Common myeloid progenitor, CD34-positive (primary cell): ENCODE results near the gene ARHGAP26.
"Not testable (repeated sequence)": the region's sequence is repeated elsewhere in the genome, so short reads cannot be mapped to it uniquely, and the experiment has no call there.

Source experiments
- CTCF ChIA-PET: fragments of 350-600 bp; sonication (Branson Sonifier 250); formaldehyde crosslinking; loops from one replicate; lab custom pipeline; 2021; ENCODE audit warnings: antibody characterized with exemption; lab: Charles Lee
- POLR2A ChIA-PET: fragments of 350-600 bp; sonication (Branson Sonifier 250); formaldehyde crosslinking; loops from one replicate; lab custom pipeline; 2021; ENCODE audit warnings: antibody characterized with exemption; lab: Charles Lee
- DNase-seq, 3 donors: peaks; one replicate each; pipeline versions ENCODE4 v3.0.0 to v3.0.0-alpha.2; 2013
- H3K27ac ChIP-seq, 2 experiments: 1 replicate in 1 of 2; 2 replicates in 1 of 2; pipeline ENCODE4 v1.7.0; 2013; ENCODE audit warnings: inconsistent platforms in 2 of 2, low read length in 2 of 2, mild to moderate bottlenecking in 2 of 2, low read depth in 1 of 2, moderate library complexity in 1 of 2; ENCODE audit not compliant: severe bottlenecking in 2 of 2, insufficient read depth in 1 of 2, poor library complexity in 1 of 2
- H3K27me3 ChIP-seq, 5 experiments: replicated peaks in 2 of 5; 1 replicate in 3 of 5; 2 replicates in 2 of 5; pipeline versions ENCODE4 v1.6.1 to v1.7.0; 2013; ENCODE audit warnings: low read length in 4 of 5, mild to moderate bottlenecking in 2 of 5, moderate library complexity in 2 of 5, inconsistent platforms in 1 of 5; ENCODE audit not compliant: insufficient read depth in 5 of 5, control insufficient read depth in 4 of 5
- H3K36me3 ChIP-seq, 4 experiments: 1 replicate in 2 of 4; 2 replicates in 2 of 4; pipeline versions ENCODE4 v1.6.1 to v1.7.0; 2013; ENCODE audit warnings: low read length in 3 of 4, control low read depth in 1 of 4, mild to moderate bottlenecking in 1 of 4; ENCODE audit not compliant: control insufficient read depth in 4 of 4, insufficient read depth in 4 of 4
- H3K4me1 ChIP-seq, 4 experiments: 1 replicate in 3 of 4; 2 replicates in 1 of 4; pipeline versions ENCODE4 v1.6.1 to v1.7.1; 2013; ENCODE audit warnings: low read length in 3 of 4, mild to moderate bottlenecking in 3 of 4, control low read depth in 1 of 4, inconsistent platforms in 1 of 4, moderate library complexity in 1 of 4; ENCODE audit not compliant: control insufficient read depth in 4 of 4, insufficient read depth in 4 of 4; ENCODE audit errors: control extremely low read depth in 1 of 4
- H3K4me3 ChIP-seq, 7 experiments: 1 replicate in 4 of 7; 2 replicates in 3 of 7; pipeline versions ENCODE4 v1.5.1 to v1.7.0; 2013; ENCODE audit warnings: mild to moderate bottlenecking in 7 of 7, low read length in 6 of 7, moderate library complexity in 6 of 7, inconsistent platforms in 2 of 7, low read depth in 2 of 7, control low read depth in 1 of 7; ENCODE audit not compliant: insufficient read depth in 4 of 7, control insufficient read depth in 1 of 7; ENCODE audit errors: extremely low read depth in 1 of 7
- H3K9me3 ChIP-seq, 5 experiments: 1 replicate in 4 of 5; 2 replicates in 1 of 5; pipeline versions ENCODE4 v1.6.1 to v1.7.1; 2013; ENCODE audit warnings: low read length in 4 of 5, mild to moderate bottlenecking in 2 of 5, inconsistent platforms in 1 of 5, low read depth in 1 of 5, moderate library complexity in 1 of 5; ENCODE audit not compliant: control insufficient read depth in 4 of 5, insufficient read depth in 2 of 5; ENCODE audit errors: control extremely low read depth in 1 of 5
- WGBS: methylation state at CpG from one replicate; pipeline ENCODE4 v1.1.5; 2013; ENCODE audit not compliant: insufficient coverage; 5-methylcytosine and 5-hydroxymethylcytosine counted together

ARHGAP26 gene

DNA sequence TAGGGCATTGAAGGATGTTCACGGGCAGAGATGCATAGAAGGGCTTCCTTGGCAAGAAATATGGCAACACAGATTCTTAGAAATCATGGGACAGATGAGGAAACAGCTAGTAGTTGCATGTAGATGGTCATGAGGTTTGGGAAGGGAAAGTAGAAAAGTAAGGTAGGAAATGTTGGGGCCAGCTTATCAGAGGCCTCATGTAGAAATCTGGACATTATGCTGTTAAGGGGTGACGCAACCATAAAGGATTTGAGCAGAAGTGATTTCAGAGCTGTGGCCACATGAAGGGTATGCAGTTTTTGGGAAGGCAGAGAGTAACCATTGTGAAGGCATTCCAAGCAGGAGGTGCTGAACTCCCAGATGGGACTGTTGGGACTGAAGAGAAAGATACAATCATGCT is 224.0 kb downstream of the ARHGAP26 start:
- ChIA-PET CTCF (interaction anchor here (2.7 kb wide), 2 partner anchors 8 to 10 kb away, joined by 10 to 11 read pairs; no protein-coding TSS in a partner anchor), POLR2A (no interaction called here)
- no peak overlapping the region for H3K4me3 ChIP-seq
- H3K27ac ChIP-seq: no peak overlapping the region
- WGBS: 100% methylated on average over 2 of the region's 2 CpGs
- peaks cover 0 to 9% (median 5%) of the 10 kb centered on the region in 5 experiments for H3K9me3 ChIP-seq
- no peaks in the 10 kb centered on the region for H3K27me3 ChIP-seq
- peaks cover 0 to 17% (median under 1%) of the 10 kb centered on the region in 4 experiments for H3K4me1 ChIP-seq
- no peak for DNase-seq
- peaks cover 0 to 5% (median under 1%) of the 10 kb centered on the region in 4 experiments for H3K36me3 ChIP-seq

DNA sequence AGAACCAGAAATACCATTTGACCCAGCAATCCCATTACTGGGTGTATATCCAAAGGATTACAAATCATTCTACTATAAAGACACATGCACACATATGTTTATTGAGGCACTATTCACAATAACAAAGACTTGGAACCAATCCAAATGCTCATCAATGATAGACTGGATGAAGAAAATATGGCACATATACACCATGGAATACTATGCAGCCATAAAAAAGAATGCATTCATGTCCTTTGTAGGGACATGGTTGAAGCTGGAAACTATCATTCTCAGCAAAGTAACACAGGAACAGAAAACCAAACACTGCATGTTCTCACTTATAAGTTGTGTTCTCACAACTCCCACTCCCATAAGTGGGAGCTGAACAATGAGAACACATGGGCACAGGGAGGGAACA is 225.4 kb downstream of the ARHGAP26 start:
- H3K27me3 ChIP-seq, H3K9me3 ChIP-seq, H3K36me3 ChIP-seq, H3K4me3 ChIP-seq, POLR2A ChIA-PET, H3K27ac ChIP-seq, DNase-seq: not testable (repeated sequence)
- H3K4me1 ChIP-seq: peaks cover 0 to 17% (median under 1%) of the 10 kb centered on the region in 4 experiments
- CTCF ChIA-PET: interaction anchor here (1.4 to 2.7 kb wide), 2 partner anchors 11 kb away, joined by 3 to 11 read pairs; no protein-coding TSS in a partner anchor

DNA sequence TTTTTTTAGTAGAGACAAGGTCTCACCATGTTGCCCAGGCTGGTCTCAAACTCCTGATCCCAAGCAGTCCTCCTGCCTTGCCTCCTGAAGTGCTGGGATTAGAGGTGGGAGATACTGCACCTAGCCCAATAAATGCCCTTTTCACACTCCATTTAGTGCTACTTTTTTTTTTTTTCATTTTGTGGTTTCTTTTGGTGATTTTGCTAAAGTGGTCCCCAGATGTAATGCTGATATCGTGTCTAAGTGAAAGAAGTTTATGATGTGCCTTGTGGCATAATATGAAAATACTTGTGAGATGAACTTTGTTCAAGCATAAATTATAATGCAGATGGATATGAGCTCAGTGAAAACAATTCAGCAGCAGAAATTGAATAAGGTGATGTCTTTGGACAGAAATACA is 227.4 kb downstream of the ARHGAP26 start:
- no peak overlapping the region for H3K4me3 ChIP-seq
- H3K4me1 ChIP-seq: peaks cover 7 to 34% (median 16%) of the 10 kb centered on the region in 4 experiments
- no peaks in the 10 kb centered on the region for H3K27me3 ChIP-seq
- CTCF ChIA-PET: interaction anchor here (1.1 kb wide), 1 partner anchor 24 kb away, joined by 3 read pairs; no protein-coding TSS in a partner anchor
- H3K27ac ChIP-seq: no peak overlapping the region
- POLR2A ChIA-PET: interaction anchor here (0.7 kb wide), 1 partner anchor 18 kb away, joined by 5 read pairs; no protein-coding TSS in a partner anchor
- WGBS: 0% methylated on average over 1 of the region's 1 CpG
- DNase-seq: peak in 2 of 3 donors; percentile 64 to 70
- H3K9me3 ChIP-seq: no peaks in the 10 kb centered on the region
- peaks cover 0 to 2% (median 0%) of the 10 kb centered on the region in 4 experiments for H3K36me3 ChIP-seq

DNA sequence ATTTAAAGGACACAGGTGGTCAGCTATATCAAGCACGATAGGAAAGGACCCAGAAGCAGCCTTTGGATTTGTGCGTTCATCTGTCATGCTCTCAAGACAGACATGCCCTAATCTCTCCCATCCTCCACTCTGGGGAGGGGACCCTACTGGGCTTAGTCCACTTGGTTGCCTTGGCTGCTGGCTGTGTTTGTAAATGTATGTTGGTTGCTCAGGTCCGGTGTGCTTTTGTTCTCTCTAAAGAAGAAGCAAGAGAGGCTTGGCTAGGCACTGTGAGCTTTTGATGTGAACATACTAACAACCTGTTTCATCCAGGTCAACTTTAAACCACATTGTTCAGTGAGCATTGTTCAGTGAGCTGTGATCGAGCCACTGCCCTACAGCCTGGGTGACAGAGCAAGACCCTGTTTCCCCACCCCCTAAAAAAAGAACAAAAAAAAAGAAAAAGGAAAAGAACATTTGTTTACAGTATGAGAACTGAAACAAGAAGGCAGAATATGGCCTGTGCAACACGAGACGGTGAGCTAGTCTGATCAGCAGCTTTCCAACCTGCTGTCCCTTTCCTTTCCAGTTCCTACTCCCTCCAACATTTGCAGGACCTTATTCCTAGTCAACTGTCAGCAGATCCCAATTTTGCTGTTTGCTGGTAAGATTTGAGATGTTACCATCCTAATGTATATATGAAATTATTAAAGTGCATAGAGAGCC is 228.3 kb downstream of the ARHGAP26 start:
- no peaks in the 10 kb centered on the region for H3K27me3 ChIP-seq
- no CpG with 5 or more reads among the region's 6 CpGs for WGBS
- CTCF ChIA-PET: interaction anchor here (0.7 to 1.5 kb wide), 5 partner anchors 25 to 827 kb away, joined by 3 to 5 read pairs (median 3); no protein-coding TSS in a partner anchor
- H3K36me3 ChIP-seq: peaks cover 0 to 2% (median 0%) of the 10 kb centered on the region in 4 experiments
- POLR2A ChIA-PET: no interaction called here
- H3K9me3 ChIP-seq: no peaks in the 10 kb centered on the region
- no peak overlapping the region for H3K4me3 ChIP-seq
- no peak overlapping the region for H3K27ac ChIP-seq
- H3K4me1 ChIP-seq: peaks cover 15 to 43% (median 24%) of the 10 kb centered on the region in 4 experiments
- no peak for DNase-seq

DNA sequence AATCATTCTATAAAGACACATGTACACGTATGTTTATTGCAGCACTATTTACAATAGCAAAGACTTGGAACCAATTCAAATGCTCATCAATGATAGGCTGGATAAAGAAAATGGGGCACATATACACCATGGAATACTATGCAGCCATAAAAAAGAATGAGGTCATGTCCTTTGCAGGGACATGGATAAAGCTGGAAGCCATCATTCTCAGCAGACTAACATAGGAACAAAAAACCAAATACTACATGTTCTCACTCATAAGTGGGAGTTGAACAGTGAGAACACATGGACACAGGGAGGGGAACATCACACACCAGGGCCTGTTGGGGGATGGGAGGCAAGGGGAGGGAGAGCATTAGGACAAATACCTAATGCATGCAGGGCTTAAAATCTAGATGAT is 230.4 kb downstream of the ARHGAP26 start:
- POLR2A ChIA-PET, H3K27me3 ChIP-seq, H3K27ac ChIP-seq, H3K9me3 ChIP-seq, H3K36me3 ChIP-seq, DNase-seq, H3K4me3 ChIP-seq: not testable (repeated sequence)
- WGBS: no CpG with 5 or more reads among the region's 1 CpG
- CTCF ChIA-PET: interaction anchor here (1.4 to 1.5 kb wide), 2 partner anchors 28 to 75 kb away, joined by 4 read pairs; no protein-coding TSS in a partner anchor
- H3K4me1 ChIP-seq: peaks cover 17 to 51% (median 29%) of the 10 kb centered on the region in 4 experiments

DNA sequence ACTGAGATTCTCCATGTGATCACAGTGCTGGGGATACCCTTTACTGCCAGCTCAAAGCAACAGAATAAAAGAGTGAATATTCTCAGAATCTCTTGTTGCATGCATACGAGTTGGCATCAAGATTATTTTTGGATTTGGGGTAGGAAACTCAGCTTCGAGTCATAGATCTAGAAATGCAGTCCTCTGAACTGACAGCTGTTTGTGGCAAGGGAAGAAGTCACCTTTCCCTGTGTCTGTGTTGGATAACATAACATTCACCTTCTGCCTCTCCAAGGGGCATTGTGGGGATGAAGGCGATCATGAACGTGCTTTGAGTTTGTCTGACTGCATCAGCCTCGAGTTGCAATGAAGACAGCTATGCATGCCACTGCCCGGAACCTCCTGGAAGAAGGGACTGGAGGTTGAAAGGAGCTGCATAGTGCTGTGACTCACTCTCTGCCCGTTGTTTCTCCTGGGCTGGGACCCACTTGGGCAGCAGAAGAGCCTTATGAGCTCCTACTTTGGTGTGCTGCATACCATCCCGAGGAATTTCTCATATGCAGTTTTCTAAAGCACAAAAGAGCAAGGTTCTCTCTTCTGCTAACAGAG is 231.7 kb downstream of the ARHGAP26 start:
- DNase-seq: peak in 2 of 3 donors; percentile 49 to 64
- H3K4me3 ChIP-seq: peak overlapping the region in 4 of 7 experiments; percentile 19 to 60 (median 36)
- H3K4me1 ChIP-seq: peaks cover 17 to 51% (median 29%) of the 10 kb centered on the region in 4 experiments
- ChIA-PET POLR2A (interaction anchor here (1.2 kb wide), 1 partner anchor 25 kb away, joined by 3 read pairs; no protein-coding TSS in a partner anchor), CTCF (interaction anchor here (0.9 to 2.4 kb wide), 14 partner anchors 8 to 820 kb away, joined by 3 to 15 read pairs (median 4); partner anchors contain the start of gene NR3C1)
- H3K9me3 ChIP-seq: no peaks in the 10 kb centered on the region
- peak overlapping the region; percentile 85 to 94 for H3K27ac ChIP-seq
- WGBS: 30% methylated on average over 5 of the region's 8 CpGs
- no peaks in the 10 kb centered on the region for H3K27me3 ChIP-seq
- no peaks in the 10 kb centered on the region for H3K36me3 ChIP-seq
